Hematopoietic multipotent progenitor cell treated with erythropoietin and hydrocortisone succinate and interleukin-3 and kit ligand, for 15 days (in vitro differentiated cells): ENCODE data around the gene VMA21.

ENCODE experiments used
- DNase-seq: peaks from one replicate; pipeline ENCODE4 v3.0.0-alpha.2; 2015; ENCODE audit warnings: low spot score

Gene VMA21, protein sequence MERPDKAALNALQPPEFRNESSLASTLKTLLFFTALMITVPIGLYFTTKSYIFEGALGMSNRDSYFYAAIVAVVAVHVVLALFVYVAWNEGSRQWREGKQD

DNA sequence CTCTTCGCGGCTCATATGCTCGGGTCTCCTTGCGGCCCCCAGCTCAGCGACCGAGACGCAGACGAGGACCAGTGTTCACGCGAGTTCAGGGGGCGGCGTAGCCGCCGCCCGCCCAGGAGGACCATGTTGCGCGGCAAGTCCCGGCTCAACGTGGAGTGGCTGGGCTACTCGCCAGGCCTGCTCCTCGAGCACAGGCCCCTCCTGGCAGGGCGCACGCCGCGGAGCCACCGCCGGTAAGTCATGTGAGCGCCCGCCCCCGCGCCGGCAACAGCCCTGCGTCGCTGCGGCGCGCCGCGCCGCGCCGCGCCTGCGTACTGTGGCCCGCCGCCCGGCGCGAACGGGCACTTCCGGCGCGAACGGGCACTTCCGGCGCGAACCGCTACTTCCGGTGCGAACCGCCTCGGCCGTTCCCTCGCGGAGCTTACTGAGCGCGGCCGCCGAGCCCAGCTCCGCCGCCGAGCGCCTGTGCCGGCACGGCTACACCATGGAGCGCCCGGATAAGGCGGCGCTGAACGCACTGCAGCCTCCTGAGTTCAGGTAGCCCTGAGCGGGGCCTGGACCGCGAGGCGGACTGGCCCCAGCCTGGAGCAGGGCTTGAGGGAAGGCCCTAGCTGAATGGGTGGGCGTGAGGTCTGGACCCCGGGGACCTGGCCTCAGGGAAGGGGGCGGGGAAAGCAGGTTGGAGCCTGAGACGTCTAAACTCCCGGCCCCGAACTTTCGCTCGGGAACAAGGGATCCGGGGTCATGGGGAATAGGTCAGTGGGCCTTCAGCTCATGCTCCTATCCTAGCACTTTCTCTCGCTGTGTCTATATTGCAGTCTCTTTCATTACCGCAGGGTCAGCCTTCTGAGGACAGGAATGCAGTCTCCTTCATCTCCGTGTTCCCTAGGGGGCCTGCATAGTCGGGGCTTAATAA is at the start of gene VMA21:
VMA21 (plus strand) TSS at position 382 of the 916 bp plus-strand sequence; CDS start at position 485, 103 bp downstream.
- peak; percentile 82 for DNase-seq

DNA sequence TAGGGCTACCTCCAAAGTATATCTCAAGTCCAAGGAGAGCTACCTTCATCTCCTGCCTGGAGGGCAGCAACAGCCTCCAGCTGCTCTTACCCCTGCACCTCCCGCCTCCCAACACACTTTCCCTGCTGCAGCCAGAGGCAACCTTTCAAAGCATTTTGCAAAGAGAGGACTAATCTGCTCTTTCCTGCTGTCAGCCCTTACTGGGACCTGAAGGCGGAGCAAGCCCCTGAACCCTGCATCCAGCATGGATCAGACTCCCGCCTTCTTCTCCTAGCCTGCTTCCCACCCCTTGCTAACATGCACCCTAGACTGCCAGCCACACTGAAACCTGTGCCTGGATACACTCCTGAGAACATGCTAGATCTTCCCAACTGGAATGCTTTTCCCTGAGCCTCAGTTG is 37.7 kb upstream of the VMA21 start:
- DNase-seq: no peak

DNA sequence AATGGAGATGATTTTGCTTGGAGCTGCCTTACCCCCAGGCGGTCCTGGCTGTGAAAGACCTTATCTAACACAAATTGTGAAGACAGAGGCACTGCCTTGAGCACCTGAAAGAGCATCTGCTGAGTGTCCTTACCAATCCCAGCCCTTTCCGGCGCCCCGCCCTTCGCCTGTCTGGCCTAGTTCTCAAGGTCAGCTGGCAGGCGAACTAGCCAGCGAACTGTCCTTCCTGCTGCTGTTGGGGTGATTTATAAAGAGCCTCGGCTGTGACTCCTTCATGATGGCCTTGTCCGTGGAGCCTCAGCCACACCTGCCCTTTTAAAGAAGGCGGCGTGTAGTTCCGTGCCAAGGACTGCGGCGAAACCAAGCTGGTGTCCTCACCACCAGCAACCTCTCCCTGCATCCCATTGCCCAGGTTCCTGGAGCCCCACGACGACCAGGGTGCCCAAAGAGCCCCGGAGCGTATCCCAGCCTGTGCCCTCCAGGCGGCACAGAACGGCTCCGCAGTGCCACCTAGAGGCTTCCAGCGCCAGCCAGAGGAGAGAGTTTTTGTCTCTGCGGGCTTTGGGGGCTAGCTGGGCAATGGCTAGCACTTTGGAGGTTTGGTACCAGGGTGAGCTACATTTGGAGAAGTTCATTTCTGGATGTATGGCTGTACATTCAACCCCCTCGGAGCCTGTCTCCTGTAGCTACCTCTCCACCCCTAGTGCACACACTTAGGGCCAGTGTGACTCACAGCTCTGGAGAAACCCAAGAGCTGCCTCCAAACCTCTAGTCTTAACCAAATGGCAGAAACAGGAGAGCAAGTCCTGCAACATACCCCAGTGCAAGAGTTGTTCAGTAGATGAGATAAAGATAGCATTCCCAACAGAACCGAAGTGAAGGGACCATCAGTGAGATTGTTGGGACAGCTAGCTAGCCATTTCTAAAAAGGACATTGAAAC is 36.8 kb upstream of the VMA21 start:
- peak; percentile 1 for DNase-seq

DNA sequence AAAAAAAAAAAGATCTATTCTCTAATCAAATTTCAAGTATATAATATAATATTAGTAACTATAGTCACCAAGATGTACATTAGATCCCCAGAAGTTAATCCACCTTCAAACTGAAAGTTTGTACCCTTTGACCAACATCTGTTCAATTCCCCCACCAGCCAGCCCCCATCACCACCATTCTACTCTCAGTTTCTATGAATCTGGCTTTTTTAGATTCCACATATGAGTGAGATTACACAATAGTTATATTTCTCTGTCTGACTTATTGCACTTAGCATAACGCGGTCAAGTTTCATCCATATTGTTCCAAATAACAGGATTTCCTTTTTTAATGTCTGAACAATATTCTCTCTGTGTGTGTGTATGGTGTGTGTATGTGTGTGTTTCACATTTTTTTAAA is 33.7 kb upstream of the VMA21 start:
- no peak for DNase-seq

DNA sequence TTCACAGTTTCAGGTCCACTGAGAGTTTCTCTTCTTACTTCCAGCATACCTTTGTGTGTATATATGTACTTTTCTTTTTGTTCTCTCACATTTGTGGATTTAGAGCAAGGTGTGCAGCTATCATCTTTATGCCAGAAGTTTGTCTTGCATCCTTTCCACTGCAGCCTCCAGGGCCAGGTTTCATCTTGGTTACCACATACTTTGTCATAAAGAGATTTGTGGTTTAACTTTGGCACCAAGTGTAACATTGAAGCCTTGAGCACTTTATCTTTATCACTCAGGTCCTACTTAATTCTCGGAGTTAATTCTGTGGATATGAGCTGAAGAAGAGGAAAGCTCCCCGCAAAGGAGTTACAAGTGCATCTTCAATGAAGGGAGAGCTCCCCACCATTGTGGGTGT is 31.4 kb upstream of the VMA21 start:
- no peak for DNase-seq

DNA sequence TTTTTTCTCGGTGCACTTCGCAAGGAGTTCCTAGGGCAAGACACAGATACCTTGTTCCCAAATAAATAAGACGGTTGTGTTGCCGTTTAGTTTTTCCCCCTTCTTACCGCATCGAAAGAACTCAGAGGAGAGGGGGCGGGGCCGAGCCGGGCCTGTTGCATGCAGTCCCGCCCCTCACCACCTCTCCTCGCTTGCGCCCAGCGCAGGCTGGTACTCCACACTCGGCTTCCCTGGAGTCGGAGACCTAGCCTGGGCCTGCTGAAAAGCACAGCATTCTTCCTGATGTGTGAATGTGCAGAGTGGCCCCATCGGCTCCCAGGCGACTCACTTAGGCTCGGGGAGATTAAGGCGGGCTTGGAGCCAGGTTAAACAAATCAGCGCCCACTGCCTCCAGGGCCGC is 26.1 kb upstream of the VMA21 start:
- no peak for DNase-seq

DNA sequence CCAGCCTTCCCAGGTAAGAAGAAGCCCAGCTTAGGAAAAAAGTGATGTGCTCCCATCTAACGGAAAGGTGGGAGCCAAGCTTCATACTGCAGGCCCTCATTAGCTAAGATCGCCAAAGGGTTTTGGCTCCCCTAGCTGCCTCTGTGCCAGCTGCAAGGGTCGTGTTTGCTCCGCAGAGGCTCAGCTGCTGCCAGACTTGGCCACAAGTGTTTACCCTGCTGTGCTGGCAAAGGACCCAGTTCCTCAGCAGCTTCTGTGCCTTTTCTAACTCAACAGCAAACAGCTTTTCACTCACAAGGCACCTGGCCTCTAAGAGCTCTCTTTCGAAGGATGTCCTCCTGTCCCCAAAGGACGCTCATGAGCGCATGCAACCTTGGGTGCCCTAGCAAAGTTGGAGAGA is 12.2 kb upstream of the VMA21 start:
- DNase-seq: no peak

DNA sequence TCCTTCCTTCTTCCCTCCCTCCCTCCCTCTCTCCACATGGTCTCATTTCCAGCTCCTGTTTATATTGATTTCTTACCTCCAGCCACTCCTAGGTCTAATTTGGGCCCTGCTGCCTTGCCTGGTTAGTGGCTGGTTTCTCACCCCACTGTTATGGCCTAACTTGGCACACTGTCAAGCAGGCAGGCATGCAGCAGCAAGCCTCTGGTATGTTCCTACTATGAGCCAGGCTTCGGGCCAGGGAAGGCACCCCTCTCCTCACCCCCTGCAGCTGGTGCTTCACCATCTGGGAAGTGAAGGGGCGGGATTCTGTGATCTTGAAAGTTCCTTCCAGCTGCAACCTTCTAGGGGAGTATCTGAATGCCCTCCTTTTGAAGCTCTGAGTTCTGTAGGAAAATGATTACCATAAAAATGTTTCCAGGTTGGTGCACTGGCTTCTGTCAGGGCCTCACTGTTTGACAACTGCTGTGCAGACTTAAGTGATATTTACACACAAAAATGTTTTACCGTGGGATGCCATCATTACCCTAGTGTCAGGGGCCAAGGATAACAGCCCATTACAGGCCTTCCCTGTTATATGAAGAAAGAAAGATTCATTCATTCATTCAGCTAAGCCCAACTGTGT is 10.1 kb upstream of the VMA21 start:
- DNase-seq: no peak

DNA sequence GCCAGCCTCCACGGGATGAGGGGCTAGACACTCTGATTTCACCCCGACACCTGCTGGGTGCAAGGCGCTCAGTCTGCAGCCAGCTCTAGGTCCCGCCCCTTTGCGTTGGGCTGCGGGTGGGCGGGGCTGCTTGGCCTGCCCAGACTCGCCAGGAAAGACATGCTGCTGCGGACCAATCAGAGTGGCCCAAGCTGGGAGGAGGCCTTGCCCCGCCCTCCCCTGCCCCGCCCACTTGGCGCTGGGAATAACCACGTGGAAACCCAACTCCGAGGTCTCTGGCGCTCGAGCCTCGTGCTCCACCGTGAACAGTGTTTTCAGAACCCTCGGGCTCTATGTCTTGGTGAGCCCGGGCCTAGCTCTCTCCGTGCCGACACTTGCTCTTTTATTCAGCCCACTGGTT is 5.3 kb upstream of the VMA21 start:
- DNase-seq: no peak

DNA sequence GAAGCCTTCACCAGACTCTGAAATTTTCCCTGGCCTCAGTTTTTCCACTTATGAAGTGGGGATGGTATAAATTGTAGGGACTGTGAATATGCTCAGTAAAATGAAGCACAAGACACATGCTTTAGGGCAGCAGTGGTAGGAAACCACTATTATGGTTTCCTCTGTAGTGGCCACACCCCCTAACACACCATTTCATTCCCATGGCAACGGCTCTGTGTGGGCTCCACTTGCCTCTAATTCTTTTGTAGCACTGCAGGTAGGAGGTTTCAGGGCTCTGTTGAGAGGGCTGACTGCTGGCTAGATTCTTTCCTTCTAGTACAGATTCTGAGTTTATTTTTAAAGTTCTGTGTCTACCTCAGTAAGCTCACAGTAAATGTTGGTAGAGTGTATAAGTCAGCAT is 3.5 kb upstream of the VMA21 start:
- DNase-seq: no peak

DNA sequence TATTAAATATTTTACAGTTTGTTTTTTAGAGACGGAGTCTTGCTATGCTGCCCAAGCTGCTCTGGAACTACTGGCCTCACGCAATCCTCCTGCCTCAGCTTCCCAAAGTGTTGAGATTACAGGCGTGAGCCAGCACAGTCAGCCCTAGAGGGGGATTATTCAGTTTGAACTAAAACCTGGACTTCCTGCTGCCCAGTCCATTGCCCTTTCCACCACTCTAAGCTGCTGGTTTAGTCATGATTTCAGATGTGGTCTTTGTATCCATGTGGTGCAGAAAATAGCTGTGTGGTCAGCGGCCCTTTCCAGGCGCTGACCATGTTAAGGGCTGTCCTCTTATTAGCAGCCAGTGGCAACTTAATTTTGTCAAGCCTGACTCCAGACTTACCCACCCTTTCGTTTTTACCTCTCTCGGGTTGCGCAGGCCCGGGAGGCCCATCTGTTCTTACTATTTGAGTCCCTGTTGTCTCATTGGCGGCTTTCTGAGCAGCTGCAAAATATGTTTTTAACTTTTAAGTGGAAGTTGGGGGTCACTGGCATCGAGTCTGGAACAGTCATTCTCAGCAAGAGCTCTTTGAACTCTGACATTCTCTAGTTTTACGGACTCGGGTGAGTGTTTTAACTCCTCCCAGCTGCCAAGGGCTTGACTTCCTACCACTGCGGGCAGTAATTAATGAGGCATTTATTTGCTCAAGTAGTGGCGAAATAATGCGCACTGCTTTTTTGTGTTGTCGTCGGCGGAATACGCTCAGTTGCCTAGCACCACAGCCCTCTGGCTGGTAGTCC is 773 bp upstream of the VMA21 start:
- no peak for DNase-seq

DNA sequence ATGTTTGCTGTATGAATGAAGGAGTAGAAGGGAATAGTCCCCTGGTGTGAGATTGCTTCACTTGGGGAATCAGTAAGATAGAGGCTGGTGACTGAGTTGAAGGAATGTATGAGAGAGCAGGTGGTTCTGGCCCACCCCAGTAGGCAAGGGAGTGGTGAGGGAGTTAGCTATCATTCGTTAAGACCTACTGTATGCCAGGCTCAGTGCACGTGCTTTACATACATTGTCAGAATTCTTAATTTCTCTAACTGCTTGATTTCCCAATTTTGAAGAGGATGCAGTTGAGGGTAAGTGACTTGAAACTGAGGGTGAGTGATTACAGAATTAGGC is 700 bp downstream of the VMA21 start:
- DNase-seq: peak; percentile 12

DNA sequence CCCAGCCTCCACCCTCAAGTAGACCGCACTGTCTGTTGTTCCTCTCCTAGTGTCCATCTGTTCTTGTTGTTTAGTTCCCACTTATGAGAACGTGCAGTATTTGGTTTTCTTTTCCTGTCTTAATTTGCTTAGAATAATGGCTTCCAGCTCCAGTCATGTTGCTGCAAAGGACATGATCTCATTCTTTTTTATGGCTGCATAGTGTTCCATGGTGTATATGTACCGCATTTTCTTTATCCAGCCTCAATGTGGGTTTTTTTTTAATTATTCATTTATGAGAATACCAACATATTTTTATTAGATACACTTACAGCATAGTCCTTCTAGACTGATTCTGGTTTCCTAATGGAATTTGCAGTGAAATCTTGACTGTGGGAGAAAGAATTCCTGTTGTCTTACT is 1.3 kb downstream of the VMA21 start:
- no peak for DNase-seq

DNA sequence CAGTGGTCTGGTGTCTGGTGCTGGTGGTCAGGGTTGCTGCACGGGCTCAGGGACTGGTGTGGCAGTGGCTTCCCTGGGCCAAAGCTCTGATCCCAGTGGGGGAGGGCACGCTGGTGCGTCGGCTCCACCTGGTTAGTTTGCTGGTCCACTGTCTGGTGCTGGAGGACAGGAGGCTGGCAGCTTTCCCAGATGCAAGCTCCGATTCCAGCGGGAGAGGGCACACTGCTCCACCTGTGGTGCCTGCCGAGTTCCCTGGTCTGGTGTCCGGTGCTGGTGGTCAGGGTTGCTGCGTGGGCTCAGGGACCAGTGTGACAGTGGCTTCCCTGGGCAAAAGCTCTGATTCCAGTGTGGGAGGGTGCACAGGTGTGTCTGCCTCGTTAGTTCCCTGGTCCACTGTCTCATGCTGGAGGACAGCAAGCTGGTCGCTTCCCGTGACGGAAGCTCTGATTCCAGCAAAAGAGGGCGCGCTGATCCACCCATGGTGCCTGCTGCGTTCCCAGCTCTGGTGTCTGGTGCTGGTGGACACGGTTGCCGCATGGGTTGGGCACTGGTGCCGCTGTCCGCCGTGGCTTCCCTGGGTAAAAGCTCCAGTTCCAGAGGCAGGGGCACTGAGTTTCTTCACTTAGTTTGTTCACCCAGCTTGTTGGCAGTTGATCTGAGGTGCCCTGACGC is 5.8 kb downstream of the VMA21 start:
- DNase-seq: no peak

DNA sequence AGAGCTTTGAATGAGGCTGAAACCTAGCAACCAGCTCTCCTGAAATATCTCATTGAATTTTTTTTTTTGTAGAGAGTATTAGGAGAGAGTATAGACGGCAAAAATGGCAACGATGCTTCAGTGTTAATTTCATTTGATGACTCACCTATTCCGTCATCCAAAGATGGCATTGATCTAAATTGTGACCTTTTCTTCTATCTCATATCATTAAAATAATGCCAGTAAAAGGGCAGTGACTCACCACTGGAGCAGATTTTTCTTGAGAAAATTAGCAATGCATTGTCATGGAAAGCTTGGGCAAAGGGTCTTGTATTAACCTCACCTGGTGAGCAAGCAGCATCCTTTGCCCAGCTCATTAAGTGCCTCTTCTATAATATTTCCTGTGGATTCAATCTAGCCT is 19.6 kb downstream of the VMA21 start:
- no peak for DNase-seq

DNA sequence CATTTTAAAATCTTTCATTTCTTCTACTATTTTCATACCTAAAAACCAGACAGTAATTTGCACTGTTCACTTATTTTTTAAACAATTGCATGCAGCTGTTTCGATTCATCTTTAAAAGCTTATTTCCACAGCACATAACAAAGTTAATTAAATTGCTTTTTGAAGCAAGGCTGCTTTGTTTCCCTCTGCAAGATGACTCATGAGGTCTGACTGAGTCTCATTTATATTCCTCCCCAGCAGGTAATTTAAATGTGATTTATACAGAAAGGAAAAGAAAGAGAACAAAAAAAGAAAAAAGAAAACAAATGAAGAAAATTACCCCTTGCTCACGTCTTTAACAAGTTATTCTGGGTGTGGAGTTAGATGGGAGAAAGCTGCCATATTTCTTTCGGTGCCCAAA is 22.8 kb downstream of the VMA21 start:
- no peak for DNase-seq

DNA sequence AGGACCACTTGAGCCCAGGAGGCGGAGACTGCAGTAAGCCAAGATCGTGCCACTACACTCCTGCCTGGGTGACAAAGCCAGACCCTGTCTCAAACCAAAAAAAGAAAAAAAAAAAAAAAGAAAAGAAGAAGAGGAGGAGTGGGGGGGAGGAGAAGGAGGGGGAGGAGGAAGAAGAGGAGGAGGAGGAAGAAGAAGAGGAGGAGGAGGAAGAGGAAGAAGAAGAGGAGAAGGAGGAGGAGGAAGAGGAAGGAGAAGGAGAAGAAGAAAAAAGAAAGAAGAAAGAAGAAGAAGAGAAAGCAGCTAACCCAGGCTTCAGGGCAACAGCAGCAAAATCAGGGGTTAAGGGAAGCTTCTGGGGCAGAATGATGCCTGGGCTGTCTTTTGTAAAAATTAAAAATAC is 27.5 kb downstream of the VMA21 start:
- no peak for DNase-seq

DNA sequence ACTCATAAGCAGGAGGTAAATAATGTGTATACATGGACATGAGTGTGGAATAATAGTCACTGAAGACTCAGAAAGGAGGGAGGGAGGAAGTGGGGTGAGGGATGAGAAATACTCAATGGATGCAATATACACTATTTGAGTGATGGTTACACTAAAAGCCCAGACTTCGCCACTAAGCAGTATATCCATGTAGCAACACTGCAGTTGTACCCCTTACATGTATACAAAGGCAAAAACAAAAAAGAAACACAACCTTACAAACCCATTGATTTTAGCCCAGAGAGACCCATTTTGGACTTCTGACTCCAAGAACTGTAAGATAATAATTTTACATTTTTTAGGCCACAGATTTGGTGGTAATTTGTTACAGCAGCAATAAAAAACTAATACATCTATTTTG is 51.5 kb downstream of the VMA21 start:
- no peak for DNase-seq

DNA sequence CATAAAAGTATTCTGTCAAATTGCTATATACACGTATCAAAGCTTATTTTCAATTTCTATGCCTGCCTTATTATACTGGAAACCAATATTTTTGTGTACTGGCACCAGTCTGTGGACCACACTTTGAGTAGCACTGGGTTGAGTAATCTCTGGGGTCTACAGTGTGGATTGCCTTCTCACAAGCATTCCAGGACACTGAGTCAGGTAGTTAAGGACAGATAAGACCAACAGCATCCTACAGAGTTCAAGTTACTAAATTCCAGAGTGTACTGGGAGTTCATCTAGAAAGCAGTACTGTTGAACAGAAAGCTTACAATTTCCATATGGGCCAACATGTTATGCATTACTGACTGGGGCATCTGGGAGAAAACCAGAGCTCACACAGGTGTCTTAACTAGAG is 61.8 kb downstream of the VMA21 start:
- DNase-seq: no peak
